Measurements from ENCODE around the gene SLC7A4. TPM values are rescaled to one million over a fixed set of nuclear protein-coding genes. Genes with fewer than 3 reads are reported as not detected.
"Not testable (repeated sequence)": the region's sequence is repeated elsewhere in the genome, so short reads cannot be mapped to it uniquely, and the experiment has no call there.

SLC7A4 gene
- polyA plus RNA-seq, 1 of the 3 experiments (the other 2 are of a cell fraction) = 0.02 TPM

DNA sequence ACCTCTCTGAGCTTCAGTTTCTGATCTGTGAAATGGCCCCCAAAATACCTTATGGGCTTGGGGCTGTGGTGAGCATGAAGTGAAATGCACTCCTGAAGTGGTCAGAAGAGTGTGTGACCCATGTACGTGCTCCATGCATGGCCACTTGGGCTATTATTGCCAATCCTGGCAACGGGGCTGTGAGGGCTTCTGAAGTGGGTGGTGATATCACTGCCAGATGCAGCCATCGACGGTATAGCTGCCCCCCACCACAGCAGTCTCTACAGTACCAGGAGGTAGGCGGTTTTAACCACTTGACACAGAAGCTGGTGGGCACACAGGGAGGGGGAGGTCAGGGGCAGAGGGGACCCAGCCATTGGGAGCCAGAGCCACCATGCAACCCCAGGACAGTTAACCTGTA lies 16.1 kb upstream of the SLC7A4 start:
- 62% methylated on average over 2 of the region's 5 CpGs for WGBS (ENCODE audit: low lambda C conversion rate)
- H3K79me2 ChIP-seq (ENCODE audit: insufficient read depth); H3K4me3 ChIP-seq (ENCODE audit: low read depth in 2 of 2, low read length in 1 of 2); H3K9me2 ChIP-seq; H3K27me3 ChIP-seq (ENCODE audit: insufficient read depth); H3K9me3 ChIP-seq; DNase-seq; H3K4me2 ChIP-seq; H3F3A ChIP-seq (replicated peaks; ENCODE audit: insufficient read depth); H3K27ac ChIP-seq (ENCODE audit: low read depth in 2 of 2, low read length in 1 of 2); H4K20me1 ChIP-seq (ENCODE audit: insufficient read depth); POLR2A ChIA-PET; H2AFZ ChIP-seq (ENCODE audit: low read depth); H3K36me3 ChIP-seq (replicated peaks in 1 of 2; ENCODE audit: control insufficient read depth in 1 of 2, insufficient read depth in 2 of 2, low read length in 1 of 2); H3K9ac ChIP-seq: not testable (repeated sequence)
- peaks cover 9 to 36% of the 10 kb centered on the region in 2 experiments; a peak in 3 of 4 replicates for H3K4me1 ChIP-seq (ENCODE audit: control insufficient read depth in 1 of 2, insufficient read depth in 2 of 2, low read depth in 1 of 2, low read length in 1 of 2)
- CTCF ChIA-PET = interaction anchor here (0.7 kb wide), 1 partner anchor 32 kb away, joined by 3 read pairs; no protein-coding TSS in a partner anchor

DNA sequence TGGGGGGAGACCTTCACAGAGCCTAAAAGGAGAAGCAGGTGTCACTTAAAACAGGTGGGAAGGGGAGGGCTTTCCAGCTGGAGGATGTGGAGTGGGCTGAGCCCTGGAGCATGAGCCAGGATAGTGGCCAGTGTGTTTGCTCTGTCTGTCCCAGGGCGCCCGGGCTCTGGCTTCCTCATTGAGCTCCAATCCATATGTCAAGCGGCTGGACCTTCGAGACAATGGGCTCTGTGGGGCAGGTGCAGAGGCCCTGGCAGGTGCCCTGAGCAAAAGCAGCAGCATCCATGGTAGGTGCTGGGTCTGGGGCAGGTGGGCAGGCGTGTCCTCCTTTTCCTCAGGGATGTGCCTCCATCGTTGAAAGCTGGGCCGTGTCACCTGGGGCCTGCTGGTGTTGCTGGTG lies 15.4 kb upstream of the SLC7A4 start:
- Histone ChIP-seq H3K27ac (ENCODE audit: low read depth in 2 of 2, low read length in 1 of 2) (no peak overlapping the region), H3K4me2 (no peak overlapping the region), H3K9me2 (no peaks in the 10 kb centered on the region), H4K20me1 (ENCODE audit: insufficient read depth) (no peaks in the 10 kb centered on the region), H3K4me3 (ENCODE audit: low read depth in 2 of 2, low read length in 1 of 2) (no peak overlapping the region), H3K27me3 (ENCODE audit: insufficient read depth) (no peaks in the 10 kb centered on the region), H3K9me3 (no peaks in the 10 kb centered on the region), H3K9ac (no peak overlapping the region), H3K36me3 (replicated peaks in 1 of 2; ENCODE audit: control insufficient read depth in 1 of 2, insufficient read depth in 2 of 2, low read length in 1 of 2) (no peaks in the 10 kb centered on the region), H3K4me1 (ENCODE audit: control insufficient read depth in 1 of 2, insufficient read depth in 2 of 2, low read depth in 1 of 2, low read length in 1 of 2) (peaks cover 9 to 36% of the 10 kb centered on the region in 2 experiments; a peak in 3 of 4 replicates), H2AFZ (ENCODE audit: low read depth) (no peak overlapping the region), H3K79me2 (ENCODE audit: insufficient read depth) (no peaks in the 10 kb centered on the region), H3F3A (replicated peaks; ENCODE audit: insufficient read depth) (no peaks in the 10 kb centered on the region)
- POLR2A ChIA-PET = interaction anchor here (0.5 to 2.6 kb wide), 3 partner anchors 33 to 111 kb away, joined by 3 to 8 read pairs (median 5); partner anchors contain the start of genes LZTR1 and P2RX6
- CTCF ChIA-PET = interaction anchor here (0.7 to 1.3 kb wide), 2 partner anchors 31 to 55 kb away, joined by 3 to 4 read pairs; no protein-coding TSS in a partner anchor
- no peak for DNase-seq
- TF ChIP-seq, protein P1, sequence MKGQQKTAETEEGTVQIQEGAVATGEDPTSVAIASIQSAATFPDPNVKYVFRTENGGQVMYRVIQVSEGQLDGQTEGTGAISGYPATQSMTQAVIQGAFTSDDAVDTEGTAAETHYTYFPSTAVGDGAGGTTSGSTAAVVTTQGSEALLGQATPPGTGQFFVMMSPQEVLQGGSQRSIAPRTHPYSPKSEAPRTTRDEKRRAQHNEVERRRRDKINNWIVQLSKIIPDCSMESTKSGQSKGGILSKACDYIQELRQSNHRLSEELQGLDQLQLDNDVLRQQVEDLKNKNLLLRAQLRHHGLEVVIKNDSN (IDR thresholded peaks at IDR 0.05; ENCODE audit: borderline replicate concordance, low read depth) = no peak
- TF ChIP-seq SIN3A (IDR thresholded peaks at IDR 0.05; ENCODE audit: borderline replicate concordance, low read depth, low read length) (no peak), TCF12 (IDR thresholded peaks at IDR 0.05) (no peak), GABPA (IDR thresholded peaks at IDR 0.05; ENCODE audit: low read depth) (no peak)
- 90% methylated on average over 2 of the region's 7 CpGs for WGBS (ENCODE audit: low lambda C conversion rate)

DNA sequence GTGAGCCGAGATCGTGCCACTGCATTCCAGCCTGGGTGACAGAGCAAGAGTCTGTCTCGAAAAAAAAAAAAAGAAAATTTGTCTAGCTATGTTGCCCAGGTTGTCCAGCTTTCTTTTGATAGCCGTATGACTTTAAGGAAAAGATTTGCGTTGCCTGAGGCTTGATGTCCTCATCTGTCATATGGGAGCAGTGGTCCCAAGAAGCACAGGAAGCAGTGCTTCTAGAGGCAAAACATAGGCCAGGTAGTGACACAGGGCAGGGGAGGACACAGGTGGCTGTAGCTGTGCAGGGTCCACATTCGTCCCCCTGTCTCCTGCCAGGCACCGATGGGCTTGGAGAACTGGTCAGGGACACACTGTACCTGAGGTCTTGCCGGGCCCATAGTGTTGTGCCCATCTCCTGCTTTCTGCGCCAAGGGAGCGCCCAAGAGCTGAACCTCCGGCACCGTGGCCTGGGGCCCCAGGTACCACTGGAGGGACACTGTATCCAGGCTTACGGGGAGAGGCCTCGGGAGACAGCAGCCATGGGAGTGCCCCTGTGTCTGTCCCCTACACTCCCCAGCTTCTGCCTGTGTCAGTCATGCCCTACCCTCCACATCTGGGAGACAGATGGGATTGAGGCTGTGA lies 14.8 kb upstream of the SLC7A4 start:
- no peaks in the 10 kb centered on the region for H4K20me1 ChIP-seq (ENCODE audit: insufficient read depth)
- peak overlapping the region in 1 of 2 experiments; percentile 17; a peak in 1 of 4 replicates for H3K27ac ChIP-seq (ENCODE audit: low read depth in 2 of 2, low read length in 1 of 2)
- no peaks in the 10 kb centered on the region for H3K9me3 ChIP-seq
- H3K4me3 ChIP-seq (ENCODE audit: low read depth in 2 of 2, low read length in 1 of 2) = no peak overlapping the region
- WGBS (ENCODE audit: low lambda C conversion rate) = 89% methylated on average over 7 of the region's 14 CpGs
- DNase-seq = no peak
- H3K79me2 ChIP-seq (ENCODE audit: insufficient read depth) = no peaks in the 10 kb centered on the region
- CTCF ChIA-PET = interaction anchor here (0.7 to 1.3 kb wide), 3 partner anchors 56 to 212 kb away, joined by 3 to 4 read pairs (median 3); no protein-coding TSS in a partner anchor
- H3K4me2 ChIP-seq = no peak overlapping the region
- no peak overlapping the region for H3K9ac ChIP-seq
- no peak overlapping the region for H2AFZ ChIP-seq (ENCODE audit: low read depth)
- H3F3A ChIP-seq (replicated peaks; ENCODE audit: insufficient read depth) = no peaks in the 10 kb centered on the region
- H3K4me1 ChIP-seq (ENCODE audit: control insufficient read depth in 1 of 2, insufficient read depth in 2 of 2, low read depth in 1 of 2, low read length in 1 of 2) = peaks cover 9 to 36% of the 10 kb centered on the region in 2 experiments; a peak in 3 of 4 replicates
- H3K36me3 ChIP-seq (replicated peaks in 1 of 2; ENCODE audit: control insufficient read depth in 1 of 2, insufficient read depth in 2 of 2, low read length in 1 of 2) = no peaks in the 10 kb centered on the region
- POLR2A ChIA-PET = interaction anchor here (0.5 to 2.6 kb wide), 3 partner anchors 32 to 111 kb away, joined by 3 to 8 read pairs (median 5); partner anchors contain the start of genes LZTR1 and P2RX6
- H3K27me3 ChIP-seq (ENCODE audit: insufficient read depth) = no peaks in the 10 kb centered on the region
- H3K9me2 ChIP-seq = no peaks in the 10 kb centered on the region
- TF ChIP-seq RFX5 (IDR thresholded peaks at IDR 0.05; ENCODE audit: low read length) (no peak), JUND (IDR thresholded peaks at IDR 0.05) (no peak), MEF2A (IDR thresholded peaks at IDR 0.05; ENCODE audit: borderline replicate concordance, low read depth) (no peak), RCOR1 (IDR thresholded peaks at IDR 0.05; ENCODE audit: low read length) (no peak), TEAD4 (IDR thresholded peaks at IDR 0.05; ENCODE audit: borderline replicate concordance, insufficient read depth) (no peak), EZH2phosphoT487 (IDR thresholded peaks at IDR 0.05; ENCODE audit: borderline replicate concordance, low read depth) (no peak)
- TF ChIP-seq, protein P2, sequence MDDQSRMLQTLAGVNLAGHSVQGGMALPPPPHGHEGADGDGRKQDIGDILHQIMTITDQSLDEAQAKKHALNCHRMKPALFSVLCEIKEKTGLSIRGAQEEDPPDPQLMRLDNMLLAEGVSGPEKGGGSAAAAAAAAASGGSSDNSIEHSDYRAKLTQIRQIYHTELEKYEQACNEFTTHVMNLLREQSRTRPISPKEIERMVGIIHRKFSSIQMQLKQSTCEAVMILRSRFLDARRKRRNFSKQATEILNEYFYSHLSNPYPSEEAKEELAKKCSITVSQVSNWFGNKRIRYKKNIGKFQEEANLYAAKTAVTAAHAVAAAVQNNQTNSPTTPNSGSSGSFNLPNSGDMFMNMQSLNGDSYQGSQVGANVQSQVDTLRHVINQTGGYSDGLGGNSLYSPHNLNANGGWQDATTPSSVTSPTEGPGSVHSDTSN (IDR thresholded peaks at IDR 0.05) = no peak
- TF ChIP-seq, protein P3, sequence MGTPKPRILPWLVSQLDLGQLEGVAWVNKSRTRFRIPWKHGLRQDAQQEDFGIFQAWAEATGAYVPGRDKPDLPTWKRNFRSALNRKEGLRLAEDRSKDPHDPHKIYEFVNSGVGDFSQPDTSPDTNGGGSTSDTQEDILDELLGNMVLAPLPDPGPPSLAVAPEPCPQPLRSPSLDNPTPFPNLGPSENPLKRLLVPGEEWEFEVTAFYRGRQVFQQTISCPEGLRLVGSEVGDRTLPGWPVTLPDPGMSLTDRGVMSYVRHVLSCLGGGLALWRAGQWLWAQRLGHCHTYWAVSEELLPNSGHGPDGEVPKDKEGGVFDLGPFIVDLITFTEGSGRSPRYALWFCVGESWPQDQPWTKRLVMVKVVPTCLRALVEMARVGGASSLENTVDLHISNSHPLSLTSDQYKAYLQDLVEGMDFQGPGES (IDR thresholded peaks at IDR 0.05; ENCODE audit: low read depth, low read length) = no peak
- TF ChIP-seq, protein P4, sequence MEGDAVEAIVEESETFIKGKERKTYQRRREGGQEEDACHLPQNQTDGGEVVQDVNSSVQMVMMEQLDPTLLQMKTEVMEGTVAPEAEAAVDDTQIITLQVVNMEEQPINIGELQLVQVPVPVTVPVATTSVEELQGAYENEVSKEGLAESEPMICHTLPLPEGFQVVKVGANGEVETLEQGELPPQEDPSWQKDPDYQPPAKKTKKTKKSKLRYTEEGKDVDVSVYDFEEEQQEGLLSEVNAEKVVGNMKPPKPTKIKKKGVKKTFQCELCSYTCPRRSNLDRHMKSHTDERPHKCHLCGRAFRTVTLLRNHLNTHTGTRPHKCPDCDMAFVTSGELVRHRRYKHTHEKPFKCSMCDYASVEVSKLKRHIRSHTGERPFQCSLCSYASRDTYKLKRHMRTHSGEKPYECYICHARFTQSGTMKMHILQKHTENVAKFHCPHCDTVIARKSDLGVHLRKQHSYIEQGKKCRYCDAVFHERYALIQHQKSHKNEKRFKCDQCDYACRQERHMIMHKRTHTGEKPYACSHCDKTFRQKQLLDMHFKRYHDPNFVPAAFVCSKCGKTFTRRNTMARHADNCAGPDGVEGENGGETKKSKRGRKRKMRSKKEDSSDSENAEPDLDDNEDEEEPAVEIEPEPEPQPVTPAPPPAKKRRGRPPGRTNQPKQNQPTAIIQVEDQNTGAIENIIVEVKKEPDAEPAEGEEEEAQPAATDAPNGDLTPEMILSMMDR (IDR thresholded peaks at IDR 0.05) = no peak
- TF ChIP-seq, protein P5, sequence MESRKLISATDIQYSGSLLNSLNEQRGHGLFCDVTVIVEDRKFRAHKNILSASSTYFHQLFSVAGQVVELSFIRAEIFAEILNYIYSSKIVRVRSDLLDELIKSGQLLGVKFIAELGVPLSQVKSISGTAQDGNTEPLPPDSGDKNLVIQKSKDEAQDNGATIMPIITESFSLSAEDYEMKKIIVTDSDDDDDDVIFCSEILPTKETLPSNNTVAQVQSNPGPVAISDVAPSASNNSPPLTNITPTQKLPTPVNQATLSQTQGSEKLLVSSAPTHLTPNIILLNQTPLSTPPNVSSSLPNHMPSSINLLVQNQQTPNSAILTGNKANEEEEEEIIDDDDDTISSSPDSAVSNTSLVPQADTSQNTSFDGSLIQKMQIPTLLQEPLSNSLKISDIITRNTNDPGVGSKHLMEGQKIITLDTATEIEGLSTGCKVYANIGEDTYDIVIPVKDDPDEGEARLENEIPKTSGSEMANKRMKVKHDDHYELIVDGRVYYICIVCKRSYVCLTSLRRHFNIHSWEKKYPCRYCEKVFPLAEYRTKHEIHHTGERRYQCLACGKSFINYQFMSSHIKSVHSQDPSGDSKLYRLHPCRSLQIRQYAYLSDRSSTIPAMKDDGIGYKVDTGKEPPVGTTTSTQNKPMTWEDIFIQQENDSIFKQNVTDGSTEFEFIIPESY (IDR thresholded peaks at IDR 0.05; ENCODE audit: borderline replicate concordance, low read depth) = no peak

All from SK-N-SH (cell line).